A172 (cell line): ENCODE data around the gene PHACTR1. TPM values are rescaled to one million over a fixed set of nuclear protein-coding genes. Genes with fewer than 3 reads are reported as not detected.

Experiments used
- DNase-seq: peaks from one replicate; pipeline ENCODE4 v3.0.0-alpha.2; 2015; ENCODE audit warnings: low spot score
- total RNA-seq: library from RNA; depleted of rRNA; stranded (reverse); fragments of >200 nt; shearing (Covaris generic); gene quantifications from 2 replicates; pipeline ENCODE4 v1.2.3, GENCODE V29; 2014

PHACTR1 gene
- total RNA-seq, 1 experiment from 2014 or later: 0.55 TPM

GRCh38 chr6:13195803-13196202 is 479.2 kb downstream of the PHACTR1 start:
- no peak for DNase-seq

- DNase-seq: no peak
Measured at GRCh38 chr6:13198168-13198567, 481.6 kb downstream of the PHACTR1 start.

- no peak for DNase-seq
Measured at GRCh38 chr6:13201336-13201735, 484.8 kb downstream of the PHACTR1 start.

GRCh38 chr6:13203145-13203544 is 486.6 kb downstream of the PHACTR1 start:
- no peak for DNase-seq

- no peak for DNase-seq
Measured at GRCh38 chr6:13205106-13205505, 488.5 kb downstream of the PHACTR1 start.

- no peak for DNase-seq
Measured at GRCh38 chr6:13212096-13212495, 495.5 kb downstream of the PHACTR1 start.

- DNase-seq: no peak
Measured at GRCh38 chr6:13212538-13212937, 496.0 kb downstream of the PHACTR1 start.

GRCh38 chr6:13215390-13215789 is 498.8 kb downstream of the PHACTR1 start:
- no peak for DNase-seq

- no peak for DNase-seq
Measured at GRCh38 chr6:13216236-13217014, 499.9 kb downstream of the PHACTR1 start.

GRCh38 chr6:13217206-13217905 is 500.8 kb downstream of the PHACTR1 start:
- peak; percentile 23 for DNase-seq

GRCh38 chr6:13220266-13220665 is 503.7 kb downstream of the PHACTR1 start:
- no peak for DNase-seq

GRCh38 chr6:13222048-13222447 is 505.5 kb downstream of the PHACTR1 start:
- no peak for DNase-seq

GRCh38 chr6:13226071-13226470 is 509.5 kb downstream of the PHACTR1 start:
- DNase-seq: no peak

GRCh38 chr6:13228264-13229204 is 512.0 kb downstream of the PHACTR1 start:
- DNase-seq: no peak

- DNase-seq: peak; percentile 28
Measured at GRCh38 chr6:13229205-13230085, 512.9 kb downstream of the PHACTR1 start.

- no peak for DNase-seq
Measured at GRCh38 chr6:13233106-13233505, 516.5 kb downstream of the PHACTR1 start.

GRCh38 chr6:13234130-13234529 is 517.6 kb downstream of the PHACTR1 start:
- no peak for DNase-seq

GRCh38 chr6:13235339-13235738 is 518.8 kb downstream of the PHACTR1 start:
- no peak for DNase-seq

GRCh38 chr6:13237318-13237717 is 520.8 kb downstream of the PHACTR1 start:
- no peak for DNase-seq

GRCh38 chr6:13238017-13238416 is 521.5 kb downstream of the PHACTR1 start:
- no peak for DNase-seq

- DNase-seq: no peak
Measured at GRCh38 chr6:13238640-13239216, 522.2 kb downstream of the PHACTR1 start.
